Upper lobe of right lung (tissue), 1 donor: ENCODE results near the gene PFDN5. TPM values are rescaled to one million over a fixed set of nuclear protein-coding genes. Genes with fewer than 3 reads are reported as not detected.

Experiments used
- ATAC-seq: fragments of 200-7000 bp; cut with Tn5 transposase; one replicate; pipeline ENCODE4 v1.9.1; 2020; ENCODE audit warnings: mild to moderate bottlenecking, moderate library complexity
- DNase-seq: peaks from one replicate; pipeline ENCODE4 v3.0.0-alpha.2; 2020
- H3K27ac ChIP-seq: fragments of 200-600 bp; one replicate; pipeline ENCODE4 v1.8.0; 2022
- H3K27me3 ChIP-seq: fragments of 200-600 bp; one replicate; pipeline ENCODE4 v1.8.0; 2022; ENCODE audit warnings: mild to moderate bottlenecking
- H3K36me3 ChIP-seq: fragments of 200-600 bp; one replicate; pipeline ENCODE4 v1.8.0; 2022
- H3K4me1 ChIP-seq: fragments of 200-600 bp; one replicate; pipeline ENCODE4 v1.8.0; 2022
- H3K4me3 ChIP-seq: fragments of 200-600 bp; one replicate; pipeline ENCODE4 v1.8.0; 2022; ENCODE audit warnings: mild to moderate bottlenecking
- H3K9me3 ChIP-seq: fragments of 200-600 bp; one replicate; pipeline ENCODE4 v1.8.0; 2022
- CTCF ChIP-seq: fragments of 200-600 bp; IDR thresholded peaks from one replicate; pipeline ENCODE4 v1.8.0; 2022; ENCODE audit warnings: antibody characterized with exemption
- intact Hi-C: fragments of 100-400 bp; cut with DNase I; formaldehyde crosslinking; loops from one replicate; pipeline ENCODE4 v1.11.0; 2022
- total RNA-seq: library from RNA; stranded (reverse); fragmentation: NEBNext Ultra II Directional; extraction: Animal tissue kit (Norgen Biotek cat#: 25700); gene quantifications from one replicate; pipeline ENCODE4 v1.2.1, GENCODE V29; 2021
- donor health status: DM: no; HTN: yes; CAD: no; lungs with severe emphysema.

The PFDN5 gene
- total RNA-seq, 1 donor from 2014 or later: 424 TPM

- Histone ChIP-seq H3K27ac (no peak overlapping the region), H3K9me3 (no peaks in the 10 kb centered on the region), H3K27me3 (no peaks in the 10 kb centered on the region), H3K4me1 (peaks cover under 1% of the 10 kb centered on the region), H3K36me3 (peaks cover 67% of the 10 kb centered on the region), H3K4me3 (no peak overlapping the region)
- intact Hi-C loops: no loop called here
- TF ChIP-seq CTCF: no peak
- DNase-seq: no peak
- ATAC-seq: no peak
Observed at GRCh38 chr12:53306826-53307225, 11.5 kb downstream of the PFDN5 start.

GRCh38 chr12:53308276-53308675, 12.9 kb downstream of the PFDN5 start:
- DNase-seq (no peak), ATAC-seq (no peak)
- intact Hi-C loops: no loop called here
- H3K27ac ChIP-seq: no peak overlapping the region
- H3K9me3 ChIP-seq: no peaks in the 10 kb centered on the region
- H3K36me3 ChIP-seq: peaks cover 52% of the 10 kb centered on the region
- TF ChIP-seq CTCF: no peak
- H3K4me1 ChIP-seq: no peaks in the 10 kb centered on the region
- no peaks in the 10 kb centered on the region for H3K27me3 ChIP-seq
- H3K4me3 ChIP-seq: no peak overlapping the region

GRCh38 chr12:53313996-53314395, 18.7 kb downstream of the PFDN5 start:
- H3K27ac ChIP-seq: no peak overlapping the region
- H3K4me3 ChIP-seq: no peak overlapping the region
- intact Hi-C loops: no loop called here
- DNase-seq (no peak), ATAC-seq (peak; percentile 47)
- peaks cover 52% of the 10 kb centered on the region for H3K36me3 ChIP-seq
- H3K4me1 ChIP-seq: no peaks in the 10 kb centered on the region
- no peak for TF ChIP-seq CTCF
- H3K9me3 ChIP-seq: no peaks in the 10 kb centered on the region
- H3K27me3 ChIP-seq: no peaks in the 10 kb centered on the region

- H3K27ac ChIP-seq: peak overlapping the region; percentile 91
- no peak for DNase-seq
- peaks cover 34% of the 10 kb centered on the region for H3K4me1 ChIP-seq
- peak overlapping the region; percentile 86 for H3K4me3 ChIP-seq
- intact Hi-C loops: no loop called here
- no peak for TF ChIP-seq CTCF
- no peaks in the 10 kb centered on the region for H3K9me3 ChIP-seq
- peaks cover 27% of the 10 kb centered on the region for H3K36me3 ChIP-seq
- H3K27me3 ChIP-seq: no peaks in the 10 kb centered on the region
- ATAC-seq: no peak
Observed at GRCh38 chr12:53320352-53321195, 25.2 kb downstream of the PFDN5 start.

- peak; percentile 72 for DNase-seq
- H3K4me1 ChIP-seq: peaks cover 40% of the 10 kb centered on the region
- peaks cover 3% of the 10 kb centered on the region for H3K36me3 ChIP-seq
- ATAC-seq: peak; percentile 5
- no peaks in the 10 kb centered on the region for H3K9me3 ChIP-seq
- intact Hi-C loops: no loop called here
- no peak for TF ChIP-seq CTCF
- peak overlapping the region; percentile 75 for H3K4me3 ChIP-seq
- H3K27me3 ChIP-seq: no peaks in the 10 kb centered on the region
- H3K27ac ChIP-seq: peak overlapping the region; percentile 89
Observed at GRCh38 chr12:53324113-53324778, 28.9 kb downstream of the PFDN5 start.
